T-helper 17 cell (primary cell): Measurements from ENCODE around the gene LAMA5. TPM values are rescaled to one million over a fixed set of nuclear protein-coding genes. Genes with fewer than 3 reads are reported as not detected.
A peak's percentile ranks its signal among the peaks of the same experiment; 100 is the strongest.

Experiments used
- ATAC-seq: fragments of 150-1000 bp; cut with Tn5 transposase; 2 replicates; pipeline ENCODE4 v1.10.0; 2021; ENCODE audit warnings: mild to moderate bottlenecking, moderate library complexity
- DNase-seq, 3 donors: peaks; one replicate each; pipeline versions ENCODE4 v3.0.0 to v3.0.0-alpha.2; 2020 to 2021
- H3K9me3 ChIP-seq: one replicate; pipeline ENCODE4 v1.7.0; 2013; ENCODE audit warnings: low read length, mild to moderate bottlenecking; ENCODE audit not compliant: control insufficient read depth, poor library complexity, severe bottlenecking
- H3K27ac Mint-ChIP-seq: one replicate; pipeline ENCODE4 v1.8.0; 2022; ENCODE audit warnings: mild to moderate bottlenecking, moderate library complexity, mixed read lengths
- H3K27me3 Mint-ChIP-seq: one replicate; pipeline ENCODE4 v1.8.0; 2022; ENCODE audit warnings: mixed read lengths
- H3K36me3 Mint-ChIP-seq: one replicate; pipeline ENCODE4 v1.8.0; 2022; ENCODE audit warnings: low read depth, mixed read lengths
- H3K4me1 Mint-ChIP-seq: one replicate; pipeline ENCODE4 v1.8.0; 2022; ENCODE audit warnings: mild to moderate bottlenecking, mixed read lengths
- H3K4me3 Mint-ChIP-seq: one replicate; pipeline ENCODE4 v1.8.0; 2022; ENCODE audit warnings: mild to moderate bottlenecking, moderate library complexity, mixed read lengths
- total RNA-seq, 4 donors: library from RNA in 2 of 4; stranded (reverse) in 2 of 4; gene quantifications; one replicate each; pipeline ENCODE4 v1.2.3 and lab custom pipeline; 2022 to 2026

Gene LAMA5
- total RNA-seq, 2 donors from 2014 or later, result 0.50 to 0.72 TPM

DNA sequence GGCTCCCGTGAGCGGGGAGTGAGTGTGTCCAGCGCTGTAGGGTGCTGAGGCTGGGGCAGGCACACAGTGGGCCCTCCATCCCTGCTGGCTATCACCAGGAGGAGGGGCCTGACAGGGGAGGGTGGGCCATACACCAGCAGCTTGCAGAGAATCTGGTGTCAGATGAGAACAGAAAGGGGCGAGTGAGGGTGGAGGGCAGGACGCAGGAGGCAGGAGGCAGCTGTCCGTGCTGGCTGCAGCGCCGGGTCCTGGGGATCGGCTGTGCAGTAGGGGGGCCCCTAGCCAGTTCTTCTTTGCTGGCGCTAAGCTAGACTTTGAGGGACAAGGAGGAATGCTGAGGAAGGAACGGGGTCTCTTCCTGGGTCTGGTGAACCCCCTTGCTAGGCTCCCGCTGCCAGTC lies 41.5 kb upstream of the LAMA5 start:
- DNase-seq, result no peak
- no peak overlapping the region for H3K27ac Mint-ChIP-seq

DNA sequence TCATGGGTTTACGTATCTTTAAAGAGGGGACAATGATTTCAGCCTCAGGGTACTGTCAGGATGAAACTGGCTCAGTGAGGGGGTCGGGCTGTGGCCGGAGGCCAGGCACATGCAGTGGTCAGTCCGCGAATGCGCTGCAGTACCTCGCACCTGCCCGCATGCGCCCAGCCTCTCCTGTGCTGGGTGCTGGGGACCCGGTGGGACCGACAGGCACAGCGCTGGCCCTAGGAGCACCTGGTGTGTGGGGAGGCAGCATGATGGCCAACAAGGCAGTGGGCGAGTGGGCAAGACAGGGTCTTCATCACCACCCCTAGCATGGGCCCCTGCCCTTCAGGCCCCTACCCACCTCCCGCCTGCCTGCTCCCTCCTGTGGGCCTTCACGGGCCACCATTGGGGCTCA lies 40.9 kb upstream of the LAMA5 start:
- DNase-seq, result no peak
- no peak overlapping the region for H3K4me3 Mint-ChIP-seq
- H3K9me3 ChIP-seq, result no peaks in the 10 kb centered on the region
- no peaks in the 10 kb centered on the region for H3K36me3 Mint-ChIP-seq
- H3K27ac Mint-ChIP-seq, result peak overlapping the region; percentile 21
- no peak for ATAC-seq
- H3K4me1 Mint-ChIP-seq, result peaks cover 22% of the 10 kb centered on the region
- no peaks in the 10 kb centered on the region for H3K27me3 Mint-ChIP-seq

More for the DNA sequence above, 41.5 kb upstream of the LAMA5 start:
- Mint-ChIP-seq H3K36me3 (no peaks in the 10 kb centered on the region), H3K4me3 (no peak overlapping the region), H3K4me1 (peaks cover 22% of the 10 kb centered on the region), H3K27me3 (no peaks in the 10 kb centered on the region)
- no peak for ATAC-seq
- no peaks in the 10 kb centered on the region for H3K9me3 ChIP-seq

DNA sequence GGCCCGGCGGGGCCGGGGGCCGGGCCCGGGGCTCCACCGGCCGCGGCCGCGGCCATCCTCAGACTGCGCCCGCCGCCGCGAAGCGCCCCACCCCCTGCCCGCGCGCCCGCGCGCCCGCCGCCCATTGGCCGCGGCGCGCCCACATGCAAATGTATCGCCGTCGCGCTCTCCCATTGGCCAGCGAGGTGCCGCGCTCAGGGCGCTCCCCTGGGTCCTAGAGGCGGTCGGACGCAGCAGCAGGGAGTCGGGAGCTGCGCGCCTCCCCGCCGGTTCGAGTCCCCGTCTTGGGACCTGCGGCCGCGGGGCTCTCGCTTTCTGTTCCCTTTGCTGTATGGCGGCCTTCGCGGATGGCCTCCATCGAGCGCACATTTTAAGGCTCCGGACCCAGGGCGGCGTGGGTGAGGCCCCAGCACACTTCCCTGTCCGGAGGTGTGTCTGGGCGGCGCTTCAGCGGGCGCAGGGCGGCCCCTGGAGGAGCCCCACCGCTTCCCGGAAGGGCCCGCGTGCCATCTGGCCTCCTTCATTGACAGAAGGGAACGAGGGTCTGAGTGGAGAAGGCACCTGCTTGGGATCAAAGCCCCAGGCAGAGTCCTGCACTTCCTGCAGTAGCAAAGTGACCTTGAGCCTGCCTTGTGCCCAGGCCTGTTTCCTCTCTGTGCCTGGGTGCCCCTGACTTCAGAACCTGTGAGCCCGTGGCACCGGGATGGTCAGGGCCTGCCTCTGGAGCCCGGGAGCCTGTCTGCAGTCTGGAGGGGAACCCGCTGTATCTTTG lies 40.3 kb upstream of the LAMA5 start, which contains the start of gene CABLES2:
CABLES2 (minus strand) TSS at position 65 of the 772 bp plus-strand sequence; CDS start at position 56, 9 bp downstream.
- ATAC-seq, result peak; percentile 97
- no peaks in the 10 kb centered on the region for H3K9me3 ChIP-seq
- no peaks in the 10 kb centered on the region for H3K27me3 Mint-ChIP-seq
- peak within 1 kb of the TSS; percentile 84 for H3K4me3 Mint-ChIP-seq
- H3K27ac Mint-ChIP-seq, result peak within 1 kb of the TSS; percentile 67
- peaks cover 22% of the 10 kb centered on the region for H3K4me1 Mint-ChIP-seq
- peak; percentile 86 to 88 (median 86) for DNase-seq
- H3K36me3 Mint-ChIP-seq, result no peaks in the 10 kb centered on the region

DNA sequence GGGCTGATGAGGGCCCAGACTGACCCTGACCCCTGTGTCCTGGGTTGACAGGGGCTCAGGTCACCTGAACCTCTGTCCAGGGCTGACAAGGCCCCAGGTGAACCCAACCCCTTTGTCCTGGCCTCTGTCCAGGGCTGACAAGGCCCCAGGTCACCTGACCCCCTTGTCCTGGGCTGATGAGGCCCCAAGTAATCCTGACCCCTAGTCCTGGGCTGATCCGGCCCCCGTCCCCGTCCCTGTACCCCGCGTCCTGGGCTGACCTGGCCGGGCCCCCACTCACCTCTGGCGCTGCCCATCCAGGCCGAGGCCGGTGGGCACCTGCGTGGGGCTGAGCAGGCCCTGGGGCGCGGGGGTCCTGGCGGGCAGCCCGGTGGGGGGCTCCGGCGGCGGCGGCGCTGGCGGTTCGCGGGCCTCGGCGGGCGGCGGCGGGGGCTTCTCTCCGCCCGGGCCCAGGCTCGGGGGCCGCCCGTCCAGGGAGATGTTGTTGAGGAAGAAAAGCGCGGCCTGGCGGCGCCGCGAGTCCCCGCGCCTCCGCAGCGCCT lies 39.6 kb upstream of the LAMA5 start:
- ATAC-seq, result no peak
- Mint-ChIP-seq H3K27ac (peak overlapping the region; percentile 67), H3K27me3 (no peaks in the 10 kb centered on the region), H3K36me3 (no peaks in the 10 kb centered on the region), H3K4me3 (peak overlapping the region; percentile 83), H3K4me1 (peaks cover 22% of the 10 kb centered on the region)
- DNase-seq, result no peak
- H3K9me3 ChIP-seq, result no peaks in the 10 kb centered on the region

DNA sequence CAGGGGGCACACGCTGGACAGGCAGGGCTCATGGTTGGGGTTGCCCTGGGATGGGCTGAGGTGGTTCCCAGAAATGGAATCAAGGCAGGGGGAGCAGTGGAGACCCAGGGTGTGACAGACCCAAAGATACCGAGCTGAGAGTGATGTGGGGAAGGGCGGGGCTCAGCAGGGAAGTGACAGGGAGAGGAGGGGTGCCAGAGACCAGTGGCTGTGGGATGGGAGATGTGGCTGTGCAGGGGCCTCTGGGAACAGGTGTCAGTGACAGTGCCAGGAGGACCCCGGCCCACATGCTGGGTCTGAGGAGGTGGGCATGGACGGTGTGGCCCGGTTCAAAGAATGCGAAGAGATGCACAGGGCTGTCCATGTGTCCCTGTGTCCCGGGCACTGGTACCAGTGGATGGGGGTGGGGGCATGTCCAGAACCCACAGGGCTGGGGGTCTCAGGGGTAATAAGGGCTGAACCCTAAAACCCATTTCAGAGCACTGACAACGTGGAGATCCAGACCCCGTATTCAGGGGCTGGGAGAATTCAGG lies 38.9 kb upstream of the LAMA5 start:
- DNase-seq, result no peak
- peak overlapping the region; percentile 83 for H3K4me3 Mint-ChIP-seq
- H3K36me3 Mint-ChIP-seq, result no peaks in the 10 kb centered on the region
- no peaks in the 10 kb centered on the region for H3K9me3 ChIP-seq
- peak overlapping the region; percentile 67 for H3K27ac Mint-ChIP-seq
- ATAC-seq, result no peak
- H3K27me3 Mint-ChIP-seq, result no peaks in the 10 kb centered on the region
- H3K4me1 Mint-ChIP-seq, result peaks cover 24% of the 10 kb centered on the region

DNA sequence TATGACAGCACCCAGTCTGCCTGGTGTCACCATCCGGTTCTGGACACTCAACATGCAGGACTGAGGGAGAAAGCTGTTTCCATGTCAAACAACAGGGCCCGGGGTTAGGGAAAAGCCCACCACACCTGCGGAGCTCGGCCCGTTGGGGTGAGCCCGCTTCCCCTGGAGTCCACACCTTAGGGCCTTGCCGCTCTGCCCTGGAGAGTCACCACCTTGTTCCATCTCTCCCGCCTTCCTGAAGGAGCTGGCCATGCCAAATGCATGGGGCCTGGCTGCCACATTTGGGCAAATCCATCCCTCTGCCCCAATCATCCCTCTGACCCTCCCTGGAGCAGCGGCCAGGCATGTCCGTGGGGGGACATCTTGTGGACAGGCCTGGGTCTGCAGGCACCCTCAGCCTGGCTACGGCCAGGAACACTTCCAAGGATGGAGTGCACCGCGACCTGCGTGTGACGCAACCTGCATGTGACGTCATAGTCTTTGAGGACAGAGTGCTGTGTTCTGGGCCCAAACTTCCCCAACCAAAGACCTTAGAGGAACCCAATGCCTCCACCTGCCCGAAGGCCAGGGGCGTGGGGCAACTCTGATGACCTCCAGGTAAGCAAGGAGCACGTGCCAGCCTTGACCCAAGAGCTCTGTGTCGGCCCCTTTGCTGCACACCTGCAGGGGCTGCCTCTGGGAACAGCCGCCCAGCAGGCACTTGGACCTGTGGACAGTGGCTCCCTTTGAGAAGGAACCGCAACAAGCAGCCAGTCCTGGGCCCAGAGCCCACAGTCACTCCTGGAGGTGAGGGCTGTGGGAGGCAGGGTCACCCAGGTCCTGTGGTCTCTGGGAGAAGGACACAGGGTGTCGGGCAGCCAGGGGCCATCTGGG lies 38.2 kb upstream of the LAMA5 start:
- ATAC-seq, result no peak
- H3K36me3 Mint-ChIP-seq, result no peaks in the 10 kb centered on the region
- no peaks in the 10 kb centered on the region for H3K9me3 ChIP-seq
- DNase-seq, result no peak
- H3K4me1 Mint-ChIP-seq, result peaks cover 27% of the 10 kb centered on the region
- peak overlapping the region; percentile 67 for H3K27ac Mint-ChIP-seq
- H3K27me3 Mint-ChIP-seq, result no peaks in the 10 kb centered on the region
- H3K4me3 Mint-ChIP-seq, result peak overlapping the region; percentile 83

DNA sequence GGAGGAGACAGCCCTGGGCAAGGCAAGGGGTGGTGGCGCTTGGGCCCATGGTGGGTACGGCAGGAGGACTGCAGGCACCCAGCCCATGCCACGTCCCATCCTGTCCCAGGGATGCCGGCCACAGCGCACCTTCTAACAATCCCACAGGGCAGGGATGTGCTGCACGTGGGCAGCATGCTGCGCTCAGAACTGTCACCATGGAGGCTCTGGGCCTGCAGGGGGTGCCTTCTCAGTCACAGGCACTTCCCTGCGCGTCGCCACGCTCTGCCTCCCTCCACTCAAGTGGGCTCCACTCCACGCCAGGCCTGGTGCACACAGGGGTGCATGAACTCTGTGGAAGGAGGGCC lies 37.6 kb upstream of the LAMA5 start:
- ATAC-seq, result no peak
- no peaks in the 10 kb centered on the region for H3K9me3 ChIP-seq
- peaks cover 23% of the 10 kb centered on the region for H3K4me1 Mint-ChIP-seq
- H3K27me3 Mint-ChIP-seq, result no peaks in the 10 kb centered on the region
- no peaks in the 10 kb centered on the region for H3K36me3 Mint-ChIP-seq
- H3K27ac Mint-ChIP-seq, result no peak overlapping the region
- H3K4me3 Mint-ChIP-seq, result no peak overlapping the region
- no peak for DNase-seq

DNA sequence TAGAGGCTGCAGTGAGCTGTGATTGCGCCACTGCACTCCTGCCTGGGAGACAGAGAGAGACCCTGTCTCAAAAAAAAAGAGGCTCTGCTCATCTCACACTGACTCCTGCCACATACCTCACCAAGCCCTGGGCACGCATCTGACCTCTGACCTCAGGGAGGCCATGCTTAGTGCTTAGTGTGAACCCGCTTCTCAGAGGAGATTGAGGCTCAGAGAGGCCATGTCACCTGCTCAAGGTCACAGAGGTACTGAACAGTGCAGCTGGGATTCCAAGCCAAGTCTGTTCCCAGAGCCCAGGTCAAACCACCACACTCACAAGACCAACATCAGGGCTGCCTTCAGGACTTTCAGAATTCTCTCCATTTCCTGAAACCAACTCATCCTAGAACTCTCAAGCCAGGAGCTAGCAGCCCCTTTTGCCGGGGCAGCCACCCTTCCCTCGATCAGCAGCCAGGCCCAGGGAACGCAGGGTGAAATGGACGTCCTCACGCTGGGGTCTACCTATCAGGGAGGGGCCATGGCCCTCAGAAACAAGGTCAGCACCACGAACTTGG lies 37.1 kb upstream of the LAMA5 start:
- DNase-seq (no peak), ATAC-seq (no peak)
- Mint-ChIP-seq H3K4me1 (peaks cover 22% of the 10 kb centered on the region), H3K27me3 (no peaks in the 10 kb centered on the region), H3K4me3 (peak overlapping the region; percentile 45), H3K27ac (no peak overlapping the region), H3K36me3 (no peaks in the 10 kb centered on the region)
- no peaks in the 10 kb centered on the region for H3K9me3 ChIP-seq

DNA sequence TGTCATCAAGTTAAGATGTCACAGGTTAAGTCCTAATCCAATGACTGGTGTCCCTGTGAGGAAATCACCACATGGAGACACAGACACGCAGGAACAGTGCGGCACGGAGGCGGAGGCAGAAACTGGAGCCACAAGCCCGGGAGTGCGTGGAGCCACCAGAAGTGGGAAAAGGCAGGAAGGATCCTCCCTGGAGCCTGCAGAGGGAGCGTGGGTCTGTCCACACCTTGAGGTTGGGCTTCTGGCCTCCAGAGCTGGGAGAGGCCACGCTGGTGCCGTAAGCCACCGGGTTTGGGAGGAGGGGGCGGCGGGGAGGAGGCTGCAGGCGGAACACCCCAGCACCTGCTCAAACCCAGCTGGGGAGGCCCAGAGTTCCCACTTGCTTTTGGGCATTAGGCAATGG lies 36.2 kb upstream of the LAMA5 start:
- DNase-seq (no peak), ATAC-seq (no peak)
- Mint-ChIP-seq H3K27ac (no peak overlapping the region), H3K4me1 (peaks cover 22% of the 10 kb centered on the region), H3K36me3 (no peaks in the 10 kb centered on the region), H3K4me3 (no peak overlapping the region), H3K27me3 (no peaks in the 10 kb centered on the region)
- no peaks in the 10 kb centered on the region for H3K9me3 ChIP-seq

DNA sequence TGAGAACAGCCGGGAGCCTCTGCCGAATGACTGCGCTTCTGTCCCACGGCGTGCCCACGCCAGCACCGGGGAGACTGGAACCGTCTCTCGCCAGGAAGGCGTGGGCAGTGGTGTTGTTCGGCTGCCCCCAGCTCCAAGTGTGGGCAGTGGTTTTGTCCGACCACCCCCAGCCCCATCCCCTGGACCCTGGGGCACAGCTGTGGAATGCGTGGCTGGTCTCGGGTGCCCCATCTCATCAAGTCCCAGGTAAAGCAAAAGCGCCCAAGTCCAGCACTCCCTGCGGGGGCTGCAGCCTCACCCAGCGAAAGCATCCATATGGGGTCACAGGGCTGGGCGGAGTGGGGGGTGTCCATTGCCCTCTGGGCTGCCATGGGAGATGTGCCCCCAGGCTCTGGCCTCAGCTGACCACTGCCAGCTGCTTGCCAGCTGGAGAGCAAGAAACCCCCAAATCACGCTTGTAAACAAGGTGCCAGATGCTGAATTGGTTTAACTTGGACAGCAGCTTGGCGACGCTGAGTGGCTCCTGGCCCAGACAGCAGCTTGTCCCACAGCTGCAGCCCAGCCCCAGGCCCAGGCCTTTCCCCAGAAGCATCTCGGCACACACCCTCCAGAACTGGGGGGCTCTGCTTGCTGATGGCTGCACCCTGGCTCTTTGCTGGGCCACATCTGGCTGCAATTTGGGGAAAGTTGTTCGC lies 35.5 kb upstream of the LAMA5 start:
- Mint-ChIP-seq H3K4me3 (no peak overlapping the region), H3K4me1 (peaks cover 22% of the 10 kb centered on the region), H3K27ac (no peak overlapping the region)

DNA sequence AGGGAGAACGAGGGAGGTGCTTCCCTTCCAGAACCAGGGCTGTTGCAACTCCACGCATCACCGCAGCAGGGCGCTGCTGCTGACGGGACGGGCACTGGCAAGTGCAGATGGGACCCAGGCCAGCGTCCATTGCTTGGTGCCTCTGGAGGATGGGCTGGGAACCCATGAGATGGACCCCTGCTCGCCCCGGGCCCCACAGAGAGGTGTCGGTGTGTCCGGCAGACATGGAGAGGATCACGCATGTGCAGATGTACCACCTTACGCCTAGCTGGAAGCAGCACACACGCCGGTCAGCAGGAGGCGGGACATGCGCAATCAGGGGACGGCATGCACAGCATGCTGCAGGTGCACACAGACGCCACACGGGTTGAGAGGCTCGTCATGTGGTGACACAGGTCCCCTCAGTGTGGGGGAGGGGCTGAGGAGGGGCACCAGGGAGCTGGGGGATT lies 34.2 kb upstream of the LAMA5 start:
- no peaks in the 10 kb centered on the region for H3K36me3 Mint-ChIP-seq
- peaks cover 19% of the 10 kb centered on the region for H3K4me1 Mint-ChIP-seq
- H3K4me3 Mint-ChIP-seq, result no peak overlapping the region
- ATAC-seq (no peak), DNase-seq (no peak)
- peak overlapping the region; percentile 78 for H3K27ac Mint-ChIP-seq
- H3K27me3 Mint-ChIP-seq, result no peaks in the 10 kb centered on the region
- no peaks in the 10 kb centered on the region for H3K9me3 ChIP-seq

More for the DNA sequence above, 35.5 kb upstream of the LAMA5 start:
- H3K27me3 Mint-ChIP-seq, result no peaks in the 10 kb centered on the region
- ATAC-seq (no peak), DNase-seq (no peak)
- no peaks in the 10 kb centered on the region for H3K9me3 ChIP-seq
- no peaks in the 10 kb centered on the region for H3K36me3 Mint-ChIP-seq

DNA sequence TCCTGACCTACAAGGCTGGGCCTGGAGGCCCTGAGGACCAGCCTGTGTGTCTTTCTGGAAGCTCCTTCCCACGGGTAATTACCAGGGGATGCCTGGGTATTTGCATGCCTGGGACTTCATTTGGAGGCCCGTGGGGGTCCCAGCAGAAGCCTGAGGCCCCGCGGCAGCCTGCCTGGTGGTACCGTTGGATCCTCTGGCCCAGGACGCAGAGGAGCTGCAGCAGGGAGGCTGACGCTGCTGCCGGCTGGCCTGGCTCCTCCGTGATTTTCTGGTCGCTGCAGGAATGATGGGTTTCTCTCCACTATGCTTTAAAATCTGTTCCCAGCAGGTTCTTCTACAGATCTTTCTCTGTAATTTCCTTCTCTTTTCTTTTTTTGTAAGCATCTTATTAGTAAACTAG lies 33.4 kb upstream of the LAMA5 start:
- DNase-seq (no peak), ATAC-seq (no peak)
- Mint-ChIP-seq H3K4me1 (peaks cover 14% of the 10 kb centered on the region), H3K27me3 (no peaks in the 10 kb centered on the region), H3K4me3 (no peak overlapping the region), H3K27ac (peak overlapping the region; percentile 78), H3K36me3 (no peaks in the 10 kb centered on the region)
- H3K9me3 ChIP-seq, result no peaks in the 10 kb centered on the region
